GM13976 (cell line): ENCODE measurements around the gene SEMA3G.
A peak's percentile ranks its signal among the peaks of the same experiment; 100 is the strongest.

Source experiments
- DNase-seq: peaks from one replicate; pipeline ENCODE4 v3.0.0; 2012; ENCODE audit warnings: low spot score
- in situ Hi-C: fragments of 300-500 bp; cut with MboI; formaldehyde crosslinking; loops from one replicate; pipeline ENCODE4 v1.12.0; 2022; ENCODE audit warnings: low sequenced_read_pairs, mixed read lengths, inconsistent platforms; ENCODE audit not compliant: unreplicated experiment
- TF ChIP-seq, protein P1 (sequence below): IDR thresholded peaks from 2 replicates; pipeline ENCODE4 v1.5.1; 2012; ENCODE audit warnings: borderline replicate concordance, mild to moderate bottlenecking; ENCODE audit not compliant: insufficient read depth; ENCODE audit errors: extremely low read depth, missing control alignments, control extremely low read depth

The SEMA3G gene

DNA sequence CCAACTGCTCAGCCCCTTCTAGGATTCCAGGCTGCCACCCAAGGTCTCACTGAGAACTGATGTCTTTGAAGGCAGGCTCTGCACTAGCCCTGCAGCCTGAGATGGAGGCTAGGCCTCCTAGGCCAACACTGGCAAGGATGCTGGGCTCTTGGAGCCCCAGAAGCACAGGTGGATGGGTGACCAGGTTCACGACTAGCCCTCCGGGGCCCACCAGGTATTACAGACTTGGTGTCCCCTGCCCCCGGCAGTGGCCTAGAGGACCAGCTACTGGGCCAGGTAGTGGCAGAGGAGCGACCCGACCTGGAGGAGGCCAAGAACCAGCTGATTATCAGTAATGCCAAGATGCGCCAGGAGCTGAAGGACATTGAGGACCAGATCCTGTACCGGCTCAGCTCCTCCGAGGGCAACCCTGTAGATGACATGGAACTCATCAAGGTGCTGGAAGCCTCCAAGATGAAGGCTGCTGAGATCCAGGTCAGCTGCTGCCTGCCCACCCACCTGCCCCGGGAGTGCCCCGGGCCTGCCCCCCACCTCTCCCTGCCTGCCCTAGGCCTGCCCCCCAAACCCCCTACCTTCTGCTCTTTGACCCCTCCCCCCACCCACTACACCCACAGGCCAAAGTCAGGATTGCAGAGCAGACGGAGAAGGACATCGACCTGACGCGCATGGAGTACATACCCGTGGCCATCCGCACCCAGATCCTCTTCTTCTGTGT is 52.5 kb downstream of the SEMA3G start:
- TF ChIP-seq, protein P1, sequence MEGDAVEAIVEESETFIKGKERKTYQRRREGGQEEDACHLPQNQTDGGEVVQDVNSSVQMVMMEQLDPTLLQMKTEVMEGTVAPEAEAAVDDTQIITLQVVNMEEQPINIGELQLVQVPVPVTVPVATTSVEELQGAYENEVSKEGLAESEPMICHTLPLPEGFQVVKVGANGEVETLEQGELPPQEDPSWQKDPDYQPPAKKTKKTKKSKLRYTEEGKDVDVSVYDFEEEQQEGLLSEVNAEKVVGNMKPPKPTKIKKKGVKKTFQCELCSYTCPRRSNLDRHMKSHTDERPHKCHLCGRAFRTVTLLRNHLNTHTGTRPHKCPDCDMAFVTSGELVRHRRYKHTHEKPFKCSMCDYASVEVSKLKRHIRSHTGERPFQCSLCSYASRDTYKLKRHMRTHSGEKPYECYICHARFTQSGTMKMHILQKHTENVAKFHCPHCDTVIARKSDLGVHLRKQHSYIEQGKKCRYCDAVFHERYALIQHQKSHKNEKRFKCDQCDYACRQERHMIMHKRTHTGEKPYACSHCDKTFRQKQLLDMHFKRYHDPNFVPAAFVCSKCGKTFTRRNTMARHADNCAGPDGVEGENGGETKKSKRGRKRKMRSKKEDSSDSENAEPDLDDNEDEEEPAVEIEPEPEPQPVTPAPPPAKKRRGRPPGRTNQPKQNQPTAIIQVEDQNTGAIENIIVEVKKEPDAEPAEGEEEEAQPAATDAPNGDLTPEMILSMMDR = no peak
- no peak for DNase-seq
- in situ Hi-C loops = no loop called here

DNA sequence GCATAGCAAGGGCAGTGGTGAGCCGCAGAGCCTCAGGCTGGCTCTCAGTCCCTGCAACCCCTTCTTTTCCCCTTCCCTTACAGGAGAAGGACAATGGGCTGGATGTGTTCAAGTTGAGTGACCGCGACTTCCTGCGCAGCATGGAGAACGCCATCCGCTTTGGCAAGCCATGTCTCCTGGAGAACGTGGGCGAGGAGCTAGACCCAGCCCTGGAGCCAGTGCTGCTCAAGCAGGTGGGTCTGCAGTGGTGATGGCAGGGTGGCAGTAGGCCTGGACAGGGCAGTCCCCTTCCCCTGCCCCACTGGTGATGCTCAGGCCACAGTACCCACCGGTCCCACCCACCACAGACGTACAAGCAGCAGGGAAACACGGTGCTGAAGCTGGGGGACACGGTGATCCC is 53.8 kb downstream of the SEMA3G start:
- in situ Hi-C loops = no loop called here
- no peak for DNase-seq
- TF ChIP-seq, protein P1 = no peak

DNA sequence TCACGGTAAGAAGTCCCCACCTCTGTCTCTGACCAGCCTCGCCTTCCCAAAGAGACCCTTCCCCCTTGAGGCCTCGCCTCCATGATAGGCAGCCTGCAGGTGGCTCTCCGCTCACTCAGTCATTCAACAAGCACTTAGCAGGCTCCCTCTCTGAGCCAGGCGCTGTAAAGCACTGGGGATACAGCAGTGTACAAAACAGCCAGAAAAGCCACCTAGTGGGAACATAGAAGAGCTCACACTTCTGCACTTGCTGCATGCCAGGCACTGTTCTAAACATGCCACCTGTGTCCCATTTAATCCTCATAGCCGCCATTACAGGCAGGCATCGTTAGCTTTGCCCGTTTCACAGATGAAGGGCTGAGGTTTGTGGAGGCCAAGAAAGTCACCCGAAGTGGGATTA is 56.0 kb downstream of the SEMA3G start:
- in situ Hi-C loops = no loop called here
- no peak for DNase-seq
- TF ChIP-seq, protein P1 = no peak

DNA sequence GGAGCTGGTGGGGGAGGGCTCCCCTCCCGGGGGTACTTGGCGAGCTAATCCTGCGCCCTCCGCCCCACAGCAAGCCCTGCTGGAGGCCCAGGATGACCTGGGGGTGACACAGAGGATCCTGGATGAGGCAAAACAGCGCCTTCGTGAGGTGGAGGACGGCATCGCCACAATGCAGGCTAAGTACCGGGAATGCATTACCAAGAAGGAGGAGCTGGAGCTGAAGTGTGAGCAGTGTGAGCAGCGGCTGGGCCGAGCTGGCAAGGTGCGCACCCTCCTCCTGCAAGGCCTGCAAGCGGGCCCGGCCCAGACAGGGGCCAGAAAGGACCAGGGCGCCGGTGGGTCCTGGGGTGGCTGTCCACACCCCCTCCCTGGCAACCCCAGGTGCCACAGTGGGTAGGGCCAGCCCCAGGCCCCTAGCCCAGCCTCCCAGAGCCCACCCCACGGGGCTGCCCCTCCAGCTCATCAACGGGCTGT is 56.5 kb downstream of the SEMA3G start:
- no peak for DNase-seq
- in situ Hi-C loops = no loop called here
- TF ChIP-seq, protein P1 = no peak

DNA sequence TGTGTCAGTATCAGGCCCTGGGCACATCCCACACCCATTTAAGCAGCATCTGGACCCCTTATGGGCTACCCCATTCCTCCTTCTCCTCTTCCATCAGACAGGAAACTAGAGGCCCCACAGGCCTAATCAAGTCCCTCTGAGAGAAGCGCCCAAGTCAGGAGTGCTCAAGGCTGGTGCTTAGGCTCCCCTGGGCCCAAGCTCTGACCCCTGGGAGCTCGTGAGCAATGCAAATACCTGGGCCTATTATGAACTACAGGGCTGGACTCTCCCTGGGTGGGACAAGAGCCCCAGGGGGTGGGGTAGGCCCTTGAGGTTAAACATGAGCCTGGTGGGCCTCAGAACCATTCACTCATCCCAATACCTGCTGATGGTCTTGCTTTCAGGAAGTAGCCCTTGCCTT is 57.4 kb downstream of the SEMA3G start:
- DNase-seq = no peak
- in situ Hi-C loops = no loop called here
- TF ChIP-seq, protein P1 = no peak

DNA sequence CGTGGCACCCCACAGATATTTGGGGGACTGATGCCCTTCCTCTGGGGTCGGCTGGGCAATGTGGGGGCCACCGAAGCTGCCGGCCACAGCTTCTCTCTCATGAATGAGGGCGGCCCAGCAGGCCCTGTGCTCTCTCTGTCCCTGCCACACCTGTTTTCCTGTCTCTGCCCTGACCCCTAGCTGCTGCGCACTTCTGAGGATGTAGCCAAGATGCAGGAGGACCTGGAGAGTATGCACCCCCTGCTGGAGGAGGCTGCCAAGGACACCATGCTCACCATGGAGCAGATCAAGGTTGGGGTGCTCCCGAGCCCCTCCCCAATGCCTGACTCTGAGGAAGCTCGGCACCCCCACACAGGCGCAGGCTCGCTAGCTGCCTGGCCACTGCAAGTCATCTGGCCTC is 59.7 kb downstream of the SEMA3G start:
- DNase-seq = peak; percentile 79
- TF ChIP-seq, protein P1 = peak; percentile 41
- in situ Hi-C loops = no loop called here
